B cell (primary cell): ENCODE results near the gene SETD9. TPM values are rescaled to one million over a fixed set of nuclear protein-coding genes. Genes with fewer than 3 reads are reported as not detected.

Experiments used
- ATAC-seq: fragments of 200-7000 bp; cut with Tn5 transposase; one replicate; pipeline ENCODE4 v1.10.0; 2021; ENCODE audit warnings: low read depth, mild to moderate bottlenecking, moderate number of reproducible peaks, moderate library complexity
- CTCF ChIA-PET: fragments of 350-600 bp; sonication (Branson Sonifier 250); formaldehyde crosslinking; loops from one replicate; lab custom pipeline; 2021; ENCODE audit warnings: antibody characterized with exemption, inconsistent platforms; lab: Charles Lee
- POLR2A ChIA-PET: fragments of 350-600 bp; sonication (Branson Sonifier 250); formaldehyde crosslinking; loops from one replicate; lab custom pipeline; 2021; ENCODE audit warnings: antibody characterized with exemption; lab: Charles Lee
- DNase-seq: peaks from one replicate; pipeline ENCODE4 v3.0.0; 2013
- H2AFZ ChIP-seq: 2 replicates; pipeline ENCODE4 v1.6.1; 2012; ENCODE audit warnings: mild to moderate bottlenecking, low read depth, low read length; ENCODE audit not compliant: insufficient read depth, poor library complexity, severe bottlenecking
- H3K27ac ChIP-seq, 2 donors: 1 replicate in 1 of 2; 2 replicates in 1 of 2; pipeline ENCODE4 v1.5.1; 2012 to 2013; ENCODE audit warnings: low read length in 2 of 2, mild to moderate bottlenecking in 2 of 2, moderate library complexity in 1 of 2
- H3K27me3 ChIP-seq, 4 experiments: fragments of 200-600 bp in 1 of 4; sonication (generic) in 1 of 4; replicated peaks in 1 of 4; 1 replicate in 2 of 4; 2 replicates in 2 of 4; pipeline versions ENCODE4 v1.6.1 to v1.7.0; 2013 to 2016; ENCODE audit warnings: low read length in 3 of 4, mild to moderate bottlenecking in 2 of 4, mixed read lengths in 1 of 4, moderate library complexity in 1 of 4; ENCODE audit not compliant: insufficient read depth in 4 of 4, control insufficient read depth in 3 of 4; ENCODE audit errors: control extremely low read depth in 1 of 4
- H3K36me3 ChIP-seq, 2 experiments: replicated peaks in 1 of 2; 1 replicate in 1 of 2; 2 replicates in 1 of 2; pipeline versions ENCODE4 v1.6.1 to v1.7.1; 2013; ENCODE audit warnings: low read length in 1 of 2; ENCODE audit not compliant: insufficient read depth in 2 of 2, control insufficient read depth in 1 of 2; ENCODE audit errors: control extremely low read depth in 1 of 2, extremely low read depth in 1 of 2
- H3K4me1 ChIP-seq, 2 donors: fragments of 200-600 bp in 1 of 2; sonication (generic) in 1 of 2; 1 replicate in 1 of 2; 2 replicates in 1 of 2; pipeline versions ENCODE4 v1.5.1 to v1.6.1; 2013 to 2017; ENCODE audit warnings: low read length in 2 of 2; ENCODE audit not compliant: control insufficient read depth in 2 of 2, insufficient read depth in 2 of 2
- H3K4me2 ChIP-seq: replicated peaks from 2 replicates; pipeline ENCODE3; 2012; ENCODE audit warnings: mild to moderate bottlenecking, low read depth, low read length; ENCODE audit not compliant: poor library complexity, severe bottlenecking
- H3K4me3 ChIP-seq, 5 experiments: fragments of 200-600 bp in 1 of 5; sonication (generic) in 1 of 5; 1 replicate in 3 of 5; 2 replicates in 2 of 5; pipeline versions ENCODE4 v1.5.1 to v1.7.0; 2011 to 2016; ENCODE audit warnings: low read length in 4 of 5, mild to moderate bottlenecking in 4 of 5, low read depth in 2 of 5, control low read depth in 1 of 5, moderate library complexity in 1 of 5; ENCODE audit not compliant: insufficient read depth in 1 of 5; ENCODE audit errors: control extremely low read depth in 1 of 5, extremely low read depth in 1 of 5
- H3K79me2 ChIP-seq: fragments of 200-600 bp; sonication (generic); one replicate; pipeline ENCODE4 v1.6.0; 2016; ENCODE audit warnings: low read length; ENCODE audit not compliant: control insufficient read depth, insufficient read depth
- H3K9ac ChIP-seq: fragments of 200-600 bp; sonication (generic); 2 replicates; pipeline ENCODE4 v1.6.1; 2017; ENCODE audit warnings: mild to moderate bottlenecking, low read length, moderate library complexity
- H3K9me3 ChIP-seq, 3 donors: one replicate each; pipeline versions ENCODE4 v1.6.1 to v1.7.1; 2013; ENCODE audit warnings: low read length in 2 of 3; ENCODE audit not compliant: control insufficient read depth in 2 of 3, insufficient read depth in 1 of 3; ENCODE audit errors: control extremely low read depth in 1 of 3
- H4K20me1 ChIP-seq: 2 replicates; pipeline ENCODE4 v1.6.0; 2012; ENCODE audit warnings: mild to moderate bottlenecking, low read length; ENCODE audit not compliant: insufficient read depth, control insufficient read depth, poor library complexity, severe bottlenecking
- H3K27ac Mint-ChIP-seq: one replicate; pipeline ENCODE4 v1.8.0; 2021; ENCODE audit warnings: mixed read lengths
- H3K27me3 Mint-ChIP-seq: one replicate; pipeline ENCODE4 v1.8.0; 2021; ENCODE audit warnings: mixed read lengths
- H3K4me1 Mint-ChIP-seq: one replicate; pipeline ENCODE4 v1.8.0; 2021; ENCODE audit warnings: mixed read lengths
- H3K4me3 Mint-ChIP-seq: one replicate; pipeline ENCODE4 v1.8.0; 2021; ENCODE audit warnings: mixed read lengths
- H3K9me3 Mint-ChIP-seq: one replicate; pipeline ENCODE4 v1.8.0; 2022; ENCODE audit warnings: mixed read lengths; ENCODE audit not compliant: insufficient read depth
- CTCF ChIP-seq: fragments of 200-600 bp; IDR thresholded peaks from one replicate; pipeline ENCODE4 v1.8.0; 2022; ENCODE audit warnings: antibody characterized with exemption, mild to moderate bottlenecking
- EZH2 ChIP-seq: IDR thresholded peaks from 2 replicates; pipeline ENCODE4 v1.6.1; 2012; ENCODE audit warnings: borderline replicate concordance, low read depth, mild to moderate bottlenecking, moderate library complexity, low read length; ENCODE audit not compliant: insufficient read depth, poor library complexity, severe bottlenecking
- whole genome bisulfite sequencing: methylation state at CpG from one replicate; pipeline ENCODE4 v1.1.5; 2013; ENCODE audit warnings: missing lambda C conversion rate; ENCODE audit not compliant: insufficient coverage; 5-methylcytosine and 5-hydroxymethylcytosine counted together
- intact Hi-C: fragments of 100-400 bp; cut with micrococcal nuclease; formaldehyde crosslinking; loops from one replicate; pipeline ENCODE4 v1.10.0; 2022
- polyA plus RNA-seq: library from polyadenylated mRNA; depleted of rRNA; stranded (reverse); fragments of >200 nt; gene quantifications from 2 replicates; pipeline ENCODE4 v1.2.3, GENCODE V29; 2012
- total RNA-seq, 2 donors: library from RNA; stranded (reverse); fragments of 120-200 nt in 1 of 2; gene quantifications; 1 replicate in 1 of 2; 2 replicates in 1 of 2; pipeline versions ENCODE4 v1.2.3 to v1.2.4, GENCODE V29; 2013 to 2022

The SETD9 gene
- total and polyA plus RNA-seq, 2 donors (not counting 1 experiment from before 2014, with no cell fraction given): 5.0 to 7.2 TPM

- Histone ChIP-seq H3K36me3 (peaks cover 1 to 18% of the 10 kb centered on the region in 2 experiments), H3K4me2 (no peak overlapping the region), H3K9me3 (no peaks in the 10 kb centered on the region), H3K79me2 (peaks cover 26% of the 10 kb centered on the region), H3K4me3 (no peak overlapping the region), H3K27ac (no peak overlapping the region), H4K20me1 (peaks cover 17% of the 10 kb centered on the region), H2AFZ (no peak overlapping the region), H3K9ac (no peak overlapping the region), H3K27me3 (no peaks in the 10 kb centered on the region), H3K4me1 (peaks cover 8 to 12% of the 10 kb centered on the region in 2 donors)
- peaks cover 16% of the 10 kb centered on the region for H3K4me1 Mint-ChIP-seq
- no peak overlapping the region for H3K27ac Mint-ChIP-seq
- no peak for ATAC-seq
- no peak for TF ChIP-seq EZH2
- no peak for TF ChIP-seq CTCF
- H3K9me3 Mint-ChIP-seq: no peaks in the 10 kb centered on the region
- ChIA-PET POLR2A (no interaction called here), CTCF (no interaction called here)
- H3K27me3 Mint-ChIP-seq: no peaks in the 10 kb centered on the region
- no peak for DNase-seq
- intact Hi-C loops: no loop called here
- H3K4me3 Mint-ChIP-seq: no peak overlapping the region
Measured at GRCh38 chr5:56947052-56947451, 37.7 kb downstream of the SETD9 start.

GRCh38 chr5:56950626-56951125 is 41.3 kb downstream of the SETD9 start:
- POLR2A ChIA-PET: interaction anchor here (0.6 to 1.6 kb wide), 3 partner anchors 41 to 1536 kb away, joined by 3 to 7 read pairs (median 3); partner anchors contain the start of gene GPBP1
- intact Hi-C loops: loop anchor here (2.0 to 5.0 kb wide), 3 partner anchors 82 to 1512 kb away; partner anchors contain the start of gene PLK2
- Histone ChIP-seq H3K9ac (peak overlapping the region; percentile 75), H3K9me3 (no peaks in the 10 kb centered on the region), H3K4me2 (peak overlapping the region; percentile 98), H3K4me1 (peaks cover 17 to 19% of the 10 kb centered on the region in 2 donors), H3K36me3 (peaks cover 1 to 3% of the 10 kb centered on the region in 2 experiments), H3K4me3 (peak overlapping the region; percentile 19 to 77 (median 72)), H4K20me1 (peaks cover 17% of the 10 kb centered on the region), H3K27ac (peak overlapping the region in 1 of 2 donors; percentile 59), H2AFZ (peak overlapping the region; percentile 77), H3K27me3 (peaks cover 0 to 5% (median 1%) of the 10 kb centered on the region in 4 experiments), H3K79me2 (peaks cover 29% of the 10 kb centered on the region)
- TF ChIP-seq CTCF (no peak), EZH2 (no peak)
- peaks cover 9% of the 10 kb centered on the region for H3K27me3 Mint-ChIP-seq
- ATAC-seq: peak; percentile 32
- no peaks in the 10 kb centered on the region for H3K9me3 Mint-ChIP-seq
- peak; percentile 64 for DNase-seq
- peaks cover 25% of the 10 kb centered on the region for H3K4me1 Mint-ChIP-seq
- CTCF ChIA-PET: interaction anchor here (0.6 to 4.3 kb wide), 8 partner anchors 28 to 299 kb away, joined by 3 to 21 read pairs (median 4); no protein-coding TSS in a partner anchor
- H3K4me3 Mint-ChIP-seq: peak overlapping the region; percentile 97
- H3K27ac Mint-ChIP-seq: peak overlapping the region; percentile 88
- 1% methylated on average over 33 of the region's 33 CpGs for WGBS
